ENCODE data around the gene RBM39.

The RBM39 gene

GRCh38 chr20:35663516-35664465, 78.3 kb downstream of the RBM39 start:
- peaks cover 28% of the 10 kb centered on the region for H3K4me1 ChIP-seq (ENCODE audit: low read length)
- no peak overlapping the region; the same call in 1 of the 2 replicates for H2AFZ ChIP-seq (ENCODE audit: low read depth, low read length)
- H3K79me2 ChIP-seq (ENCODE audit: low read length): peaks cover 64% of the 10 kb centered on the region
- no peak for TF ChIP-seq EZH2phosphoT487 (IDR thresholded peaks at IDR 0.05; ENCODE audit: low read depth)
- no peak for TF ChIP-seq CTCF (IDR thresholded peaks at IDR 0.05; ENCODE audit: low read depth, low read length)
- H3K9ac ChIP-seq (ENCODE audit: low read length): peak overlapping the region; percentile 98
- peak overlapping the region; percentile 92 for H3K4me2 ChIP-seq (ENCODE audit: low read length)
- H3K36me3 ChIP-seq (replicated peaks; ENCODE audit: low read depth, low read length): peaks cover 16% of the 10 kb centered on the region
- H3K4me3 ChIP-seq (ENCODE audit: low read length): peak overlapping the region; percentile 86
- no peaks in the 10 kb centered on the region for H3K27me3 ChIP-seq (ENCODE audit: low read depth, low read length)
- H4K20me1 ChIP-seq (ENCODE audit: insufficient read depth, low read length): peaks cover 52% of the 10 kb centered on the region
- H3K9me3 ChIP-seq (ENCODE audit: insufficient read depth, low read length): no peaks in the 10 kb centered on the region
- peak overlapping the region; percentile 74 for H3K27ac ChIP-seq (ENCODE audit: low read length)

DNA sequence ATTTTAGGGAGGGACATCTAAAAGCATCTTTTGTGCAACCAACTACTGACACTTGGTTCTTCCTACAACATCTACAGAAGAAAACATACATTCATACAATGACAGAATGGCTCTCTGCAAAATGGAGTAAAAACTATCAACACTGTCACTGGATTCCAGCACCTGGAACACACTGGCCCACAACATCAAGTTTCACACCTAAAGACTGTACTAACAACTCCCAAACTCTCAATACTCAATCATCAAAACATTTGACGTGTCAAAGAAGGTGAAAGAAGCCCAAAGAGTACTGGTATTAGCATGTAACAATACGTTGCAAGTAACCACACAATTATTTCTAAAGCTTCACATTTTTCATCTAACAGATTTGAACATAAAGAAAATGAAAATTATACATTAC, 79.5 kb downstream of the RBM39 start:
- Histone ChIP-seq H3K9ac (ENCODE audit: low read length) (peak overlapping the region; percentile 98; the same call in 1 of the 2 replicates), H3K79me2 (ENCODE audit: low read length) (peaks cover 77% of the 10 kb centered on the region), H3K4me2 (ENCODE audit: low read length) (peak overlapping the region; percentile 92), H4K20me1 (ENCODE audit: insufficient read depth, low read length) (peaks cover 62% of the 10 kb centered on the region), H3K27ac (ENCODE audit: low read length) (no peak overlapping the region), H2AFZ (ENCODE audit: low read depth, low read length) (no peak overlapping the region), H3K36me3 (replicated peaks; ENCODE audit: low read depth, low read length) (peaks cover 4% of the 10 kb centered on the region), H3K9me3 (ENCODE audit: insufficient read depth, low read length) (no peaks in the 10 kb centered on the region), H3K27me3 (ENCODE audit: low read depth, low read length) (no peaks in the 10 kb centered on the region), H3K4me3 (ENCODE audit: low read length) (peak overlapping the region; percentile 86), H3K4me1 (ENCODE audit: low read length) (peaks cover 28% of the 10 kb centered on the region)
- TF ChIP-seq EZH2phosphoT487 (IDR thresholded peaks at IDR 0.05; ENCODE audit: low read depth) (no peak), CTCF (IDR thresholded peaks at IDR 0.05; ENCODE audit: low read depth, low read length) (no peak)

GRCh38 chr20:35661908-35662307, 80.2 kb downstream of the RBM39 start:
- peak overlapping the region; percentile 92 for H3K4me2 ChIP-seq (ENCODE audit: low read length)
- peaks cover 69% of the 10 kb centered on the region for H4K20me1 ChIP-seq (ENCODE audit: insufficient read depth, low read length)
- peaks cover 8% of the 10 kb centered on the region for H3K36me3 ChIP-seq (replicated peaks; ENCODE audit: low read depth, low read length)
- H3K4me1 ChIP-seq (ENCODE audit: low read length): peaks cover 28% of the 10 kb centered on the region
- H3K9me3 ChIP-seq (ENCODE audit: insufficient read depth, low read length): no peaks in the 10 kb centered on the region
- no peak overlapping the region for H2AFZ ChIP-seq (ENCODE audit: low read depth, low read length)
- H3K9ac ChIP-seq (ENCODE audit: low read length): no peak overlapping the region
- H3K27ac ChIP-seq (ENCODE audit: low read length): no peak overlapping the region
- H3K4me3 ChIP-seq (ENCODE audit: low read length): peak overlapping the region; percentile 86
- peaks cover 83% of the 10 kb centered on the region for H3K79me2 ChIP-seq (ENCODE audit: low read length)
- H3K27me3 ChIP-seq (ENCODE audit: low read depth, low read length): no peaks in the 10 kb centered on the region
- TF ChIP-seq CTCF (IDR thresholded peaks at IDR 0.05; ENCODE audit: low read depth, low read length) (no peak), EZH2phosphoT487 (IDR thresholded peaks at IDR 0.05; ENCODE audit: low read depth) (no peak)

- Histone ChIP-seq H3K4me3 (ENCODE audit: low read length) (0 out of 2 replicates have a peak overlapping the region, but pooled peaks have one; percentile 86), H3K4me1 (ENCODE audit: low read length) (peaks cover 28% of the 10 kb centered on the region), H3K27me3 (ENCODE audit: low read depth, low read length) (no peaks in the 10 kb centered on the region), H3K9me3 (ENCODE audit: insufficient read depth, low read length) (no peaks in the 10 kb centered on the region), H3K36me3 (replicated peaks; ENCODE audit: low read depth, low read length) (peaks cover 8% of the 10 kb centered on the region), H3K27ac (ENCODE audit: low read length) (no peak overlapping the region), H4K20me1 (ENCODE audit: insufficient read depth, low read length) (peaks cover 77% of the 10 kb centered on the region), H2AFZ (ENCODE audit: low read depth, low read length) (no peak overlapping the region), H3K9ac (ENCODE audit: low read length) (no peak overlapping the region), H3K79me2 (ENCODE audit: low read length) (peaks cover 92% of the 10 kb centered on the region), H3K4me2 (ENCODE audit: low read length) (peak overlapping the region; percentile 92)
- TF ChIP-seq EZH2phosphoT487 (IDR thresholded peaks at IDR 0.05; ENCODE audit: low read depth) (no peak), CTCF (IDR thresholded peaks at IDR 0.05; ENCODE audit: low read depth, low read length) (no peak)
These were observed 81.0 kb downstream of the RBM39 start for GRCh38 chr20:35661053-35661452.
